Fibroblast of skin of right quadriceps (primary cell): ENCODE measurements around the gene GCNT2.
"Not testable (repeated sequence)": the region's sequence is repeated elsewhere in the genome, so short reads cannot be mapped to it uniquely, and the experiment has no call there.

Experiments used
- DNase-seq: peaks from one replicate; pipeline ENCODE4 v3.0.0-alpha.2; 2013

Gene GCNT2

DNA sequence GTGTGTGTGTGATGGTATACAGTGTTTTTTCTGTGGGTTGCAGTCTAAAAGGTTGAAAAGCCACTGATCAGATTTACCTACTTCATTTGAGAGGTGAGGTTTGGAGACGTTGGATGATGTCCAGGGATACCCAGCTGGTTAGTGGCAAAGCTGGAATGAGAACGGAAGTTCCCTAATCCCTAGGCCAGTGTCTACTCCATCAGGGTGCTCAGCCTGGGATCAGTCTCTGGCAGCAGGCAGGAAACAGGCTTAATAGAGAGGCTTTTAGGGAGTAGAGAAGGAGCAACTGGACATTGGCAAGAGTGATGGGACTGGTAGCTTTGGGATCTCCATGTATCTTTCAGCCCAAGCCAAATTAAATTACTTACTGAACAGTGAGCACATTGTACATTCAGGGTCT, 92.6 kb downstream of the GCNT2 start:
- DNase-seq = no peak

DNA sequence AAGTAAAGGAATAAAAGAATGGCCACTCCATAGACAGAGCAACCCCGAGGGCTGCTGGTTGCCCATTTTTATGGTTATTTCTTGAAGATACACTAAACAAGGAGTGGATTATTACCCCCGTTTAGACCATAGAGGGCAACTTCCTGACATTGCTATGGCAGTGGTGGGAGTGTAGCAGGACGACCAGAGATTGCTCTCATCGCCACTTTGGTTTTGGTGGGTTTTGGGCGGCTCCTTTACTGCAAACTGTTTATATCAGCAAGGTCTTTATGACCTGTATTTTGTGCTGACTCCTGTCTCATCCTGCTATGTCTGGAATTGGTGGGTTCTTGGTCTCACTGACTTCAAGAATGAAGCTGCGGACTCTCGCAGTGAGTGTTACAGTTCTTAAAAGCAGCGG, 94.5 kb downstream of the GCNT2 start:
- DNase-seq = no peak

- not testable (repeated sequence) for DNase-seq
Observed at GRCh38 chr6:10616266-10616665, 95.1 kb downstream of the GCNT2 start.

GRCh38 chr6:10617008-10617696, 96.0 kb downstream of the GCNT2 start:
- no peak for DNase-seq

DNA sequence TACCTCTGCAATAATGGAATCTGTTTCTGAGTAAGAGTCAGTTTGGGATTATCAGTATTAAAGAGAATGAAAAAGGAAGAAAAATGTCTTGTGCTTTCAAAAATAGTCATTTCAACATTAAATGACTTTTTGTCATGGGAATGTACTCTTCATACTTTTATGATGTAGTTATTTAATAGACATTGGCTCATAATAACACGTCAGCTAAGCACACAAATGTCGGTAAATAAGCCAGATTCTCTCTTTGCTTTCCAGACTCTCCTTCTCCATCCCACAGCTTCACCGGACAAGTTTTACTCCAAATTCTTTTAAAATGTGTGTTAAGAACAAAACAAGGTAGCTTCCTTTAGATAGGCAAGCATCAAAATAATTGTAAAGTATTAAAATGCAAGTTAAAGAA, 97.3 kb downstream of the GCNT2 start:
- no peak for DNase-seq

- DNase-seq = no peak
Observed at GRCh38 chr6:10621213-10621612, 100.1 kb downstream of the GCNT2 start.

GRCh38 chr6:10621847-10622246, 100.7 kb downstream of the GCNT2 start:
- no peak for DNase-seq

DNA sequence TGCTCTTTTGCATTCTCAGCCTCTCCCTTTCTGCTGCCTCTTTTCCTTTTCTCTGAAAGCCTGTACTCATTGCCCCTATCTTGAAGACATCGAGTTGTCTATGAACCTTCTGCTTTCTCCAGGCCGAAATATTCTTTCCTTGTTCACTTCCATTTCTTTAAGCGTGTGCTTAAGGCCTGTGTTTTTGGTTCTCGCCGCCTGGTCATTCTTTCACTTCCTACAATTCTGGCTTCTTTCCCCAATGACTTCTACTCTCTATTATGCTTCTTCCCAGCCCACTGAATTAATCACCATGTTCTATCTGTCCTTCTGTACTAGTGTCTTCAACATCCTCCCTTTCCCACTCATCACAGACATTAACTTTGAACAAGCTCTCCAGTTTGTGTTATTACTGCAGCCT, 103.7 kb downstream of the GCNT2 start:
- no peak for DNase-seq

GRCh38 chr6:10626154-10626741, 105.1 kb downstream of the GCNT2 start:
- no peak for DNase-seq

- no peak for DNase-seq
Observed at GRCh38 chr6:10627800-10628199, 106.6 kb downstream of the GCNT2 start.

DNA sequence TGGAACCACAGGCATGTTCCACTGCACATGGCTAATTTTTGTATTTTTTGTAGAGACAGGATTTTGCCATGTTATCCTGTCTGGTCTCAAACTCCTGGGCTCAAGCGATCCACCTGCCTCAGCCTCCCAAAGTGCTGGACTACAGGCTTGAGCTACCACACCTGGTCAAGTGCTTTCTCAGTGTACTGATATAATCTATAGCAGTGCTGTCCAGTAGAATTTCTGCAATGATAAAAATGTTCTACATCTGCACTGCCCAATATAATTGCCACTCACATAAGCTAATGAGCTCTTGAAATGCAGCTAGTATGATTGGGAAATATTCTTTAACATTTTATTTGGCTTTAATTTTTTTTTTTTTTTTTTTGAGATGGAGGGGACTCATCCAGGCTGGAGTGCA, 109.0 kb downstream of the GCNT2 start:
- DNase-seq = no peak

GRCh38 chr6:10633216-10633615, 112.1 kb downstream of the GCNT2 start:
- peak; percentile 36 for DNase-seq

DNA sequence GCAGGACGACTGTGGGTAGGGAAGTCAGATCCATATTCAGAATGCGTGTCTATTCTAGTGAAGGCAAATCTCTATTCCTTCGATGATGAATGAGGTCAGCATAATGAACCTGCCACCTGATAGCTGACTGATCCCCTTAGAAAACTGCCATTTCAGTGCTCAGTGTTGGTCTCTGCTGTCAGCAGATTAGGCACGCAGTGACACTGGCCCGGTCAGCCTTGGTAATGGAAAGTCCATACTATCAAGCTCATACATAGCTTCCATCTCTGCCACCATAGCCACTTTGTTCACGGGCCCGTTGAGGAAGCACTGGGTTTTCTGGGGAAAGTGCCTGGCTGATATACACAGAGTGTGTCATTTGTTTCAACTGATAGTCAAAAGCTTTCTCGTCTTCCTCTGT, 119.3 kb downstream of the GCNT2 start:
- no peak for DNase-seq

DNA sequence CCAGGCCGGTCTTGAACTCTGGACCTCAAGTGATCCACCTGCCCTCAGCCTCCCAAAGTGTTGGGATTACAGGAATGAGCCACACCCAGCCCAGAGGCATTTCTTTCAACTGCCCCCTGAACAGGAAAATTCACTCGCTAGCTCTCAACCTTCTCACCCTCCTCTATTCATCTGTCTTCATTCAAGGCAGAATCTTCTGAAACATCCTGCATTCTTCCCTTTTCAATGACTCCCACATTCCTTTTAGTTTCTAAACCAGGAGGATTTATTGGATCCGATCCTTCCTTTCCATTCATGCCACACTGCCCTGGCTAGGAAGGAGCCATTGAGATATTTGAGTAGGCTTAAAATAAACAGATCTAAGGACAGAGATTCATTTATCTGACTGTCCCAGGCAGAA, 120.4 kb downstream of the GCNT2 start:
- no peak for DNase-seq

- DNase-seq = no peak
Observed at GRCh38 chr6:10643201-10643651, 122.1 kb downstream of the GCNT2 start.

GRCh38 chr6:10644225-10644624, 123.1 kb downstream of the GCNT2 start:
- no peak for DNase-seq

DNA sequence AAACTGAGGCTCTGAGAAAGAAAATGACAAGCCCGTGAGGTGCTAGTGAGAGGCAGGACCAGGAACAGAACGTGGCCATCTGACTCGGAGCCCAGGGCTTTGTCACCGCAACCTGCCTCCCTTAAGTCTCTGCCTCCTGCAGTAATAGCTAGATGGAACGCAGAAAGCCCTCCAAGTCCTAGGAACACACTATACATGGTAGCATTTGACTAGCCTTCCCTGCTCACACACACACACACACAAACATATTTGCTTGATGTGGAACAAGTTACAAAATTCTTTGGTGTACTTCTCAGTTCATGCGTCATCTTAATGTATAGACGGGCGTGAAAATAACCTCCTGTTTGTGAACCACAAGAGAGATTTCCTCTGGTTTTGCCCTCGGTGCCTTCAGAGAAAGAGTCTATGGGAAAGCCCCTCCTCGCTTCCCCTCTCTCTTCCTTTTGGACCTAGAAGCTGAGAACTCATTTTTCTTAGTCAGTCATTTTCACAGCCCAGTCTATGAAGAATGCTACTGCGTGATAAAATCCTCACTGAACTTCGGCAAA, 134.4 kb downstream of the GCNT2 start:
- DNase-seq = no peak

DNA sequence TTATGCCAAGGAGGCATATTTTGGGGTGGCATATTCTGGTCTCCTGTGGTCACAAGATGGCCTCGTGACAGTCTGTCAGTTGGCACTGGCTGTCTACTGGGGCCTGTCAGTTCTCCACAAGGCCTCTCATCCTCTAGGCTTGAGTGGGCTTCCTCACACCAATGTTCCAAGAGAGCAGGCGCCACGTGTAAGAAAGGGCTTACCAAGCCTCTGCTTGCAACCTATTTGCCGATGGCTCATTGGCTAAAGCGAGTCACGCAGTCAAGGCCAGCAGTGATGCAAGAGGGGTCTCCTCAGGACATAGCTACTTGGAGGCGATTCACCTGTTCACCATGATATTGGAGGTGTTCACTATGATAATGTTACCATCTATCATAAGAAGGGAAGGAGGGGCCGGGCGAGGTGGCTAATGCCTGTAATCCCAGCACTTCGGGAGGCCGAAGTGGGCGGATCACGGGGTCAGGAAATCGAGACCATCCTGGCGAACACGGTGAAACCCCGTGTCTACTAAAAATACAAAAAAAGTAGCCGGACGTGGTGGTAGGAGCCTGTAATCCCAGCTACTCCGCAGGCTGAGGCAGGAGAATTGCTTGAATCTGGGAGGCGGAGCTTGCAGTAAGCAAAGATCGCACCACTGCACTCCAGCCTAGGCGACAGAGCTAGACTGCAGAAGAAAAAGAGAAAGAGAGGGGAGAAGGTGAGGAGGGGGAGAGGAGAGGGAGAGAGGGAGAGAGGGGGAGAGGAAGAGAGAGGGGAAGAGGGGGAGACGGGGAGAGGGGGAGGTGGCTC, 138.0 kb downstream of the GCNT2 start:
- no peak for DNase-seq

GRCh38 chr6:10659699-10660348, 138.7 kb downstream of the GCNT2 start:
- DNase-seq = peak; percentile 1

- not testable (repeated sequence) for DNase-seq
Observed at GRCh38 chr6:10660431-10661191, 139.5 kb downstream of the GCNT2 start.

GRCh38 chr6:10662207-10662606, 141.1 kb downstream of the GCNT2 start:
- DNase-seq = no peak

DNA sequence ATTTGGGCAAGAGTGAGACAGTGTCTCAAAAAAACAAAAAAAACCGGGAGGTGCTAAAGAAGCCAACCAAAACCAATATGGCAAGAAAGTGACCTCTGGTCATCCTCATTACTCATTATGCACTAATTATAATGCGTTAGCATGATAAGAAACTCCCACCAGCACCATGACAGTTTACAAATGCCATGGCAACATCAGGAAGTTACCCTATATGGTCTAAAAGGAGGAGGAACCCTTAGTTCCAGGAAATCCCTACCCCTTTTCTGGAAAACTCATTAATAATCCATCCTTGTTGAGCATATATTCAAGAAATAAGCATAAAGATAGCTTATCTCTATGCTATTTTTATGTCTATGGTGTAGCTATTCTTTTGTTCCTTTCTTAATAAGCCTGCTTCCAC, 141.6 kb downstream of the GCNT2 start:
- no peak for DNase-seq
